Activated CD8-positive, alpha-beta T cell treated with anti-CD3 and anti-CD28 coated beads for 36 hours (primary cell): ENCODE data around the gene TBX19. TPM values are rescaled to one million over a fixed set of nuclear protein-coding genes. Genes with fewer than 3 reads are reported as not detected.
A peak's percentile ranks its signal among the peaks of the same experiment; 100 is the strongest.

Source experiments
- ATAC-seq: fragments of 200-7000 bp; cut with Tn5 transposase; one replicate; pipeline ENCODE4 v1.10.0; 2021; ENCODE audit warnings: mild to moderate bottlenecking, moderate library complexity
- CTCF ChIA-PET: fragments of 350-600 bp; sonication (Branson Sonifier 250); formaldehyde crosslinking; loops from one replicate; lab custom pipeline; 2021; ENCODE audit warnings: antibody characterized with exemption; lab: Charles Lee
- POLR2A ChIA-PET: fragments of 350-600 bp; sonication (Branson Sonifier 250); formaldehyde crosslinking; loops from one replicate; lab custom pipeline; 2021; ENCODE audit warnings: antibody characterized with exemption; lab: Charles Lee
- DNase-seq: peaks from one replicate; pipeline ENCODE4 v3.0.0-alpha.2; 2020
- H3K27ac Mint-ChIP-seq: one replicate; pipeline ENCODE4 v1.8.0; 2021; ENCODE audit warnings: mild to moderate bottlenecking, mixed read lengths
- H3K27me3 Mint-ChIP-seq: one replicate; pipeline ENCODE4 v1.8.0; 2021; ENCODE audit warnings: mixed read lengths
- H3K36me3 Mint-ChIP-seq: one replicate; pipeline ENCODE4 v1.8.0; 2021; ENCODE audit warnings: low read depth, mixed read lengths
- H3K4me1 Mint-ChIP-seq: one replicate; pipeline ENCODE4 v1.8.0; 2021; ENCODE audit warnings: low read depth, mixed read lengths
- H3K4me3 Mint-ChIP-seq: one replicate; pipeline ENCODE4 v1.8.0; 2021; ENCODE audit warnings: mild to moderate bottlenecking, moderate library complexity, mixed read lengths
- H3K9me3 Mint-ChIP-seq: one replicate; pipeline ENCODE4 v1.8.0; 2021; ENCODE audit warnings: mixed read lengths
- CTCF ChIP-seq: fragments of 200-600 bp; IDR thresholded peaks from one replicate; pipeline ENCODE4 v1.8.0; 2022; ENCODE audit warnings: antibody characterized with exemption, mild to moderate bottlenecking
- intact Hi-C: fragments of 100-400 bp; cut with micrococcal nuclease; formaldehyde crosslinking; loops from one replicate; pipeline ENCODE4 v1.10.0; 2022
- total RNA-seq, 2 experiments: library from RNA; stranded (reverse); gene quantifications; one replicate each; pipeline ENCODE4 v1.2.3, GENCODE V29; 2021

TBX19 gene
- total RNA-seq, 2 experiments from 2014 or later: 1.5 TPM

DNA sequence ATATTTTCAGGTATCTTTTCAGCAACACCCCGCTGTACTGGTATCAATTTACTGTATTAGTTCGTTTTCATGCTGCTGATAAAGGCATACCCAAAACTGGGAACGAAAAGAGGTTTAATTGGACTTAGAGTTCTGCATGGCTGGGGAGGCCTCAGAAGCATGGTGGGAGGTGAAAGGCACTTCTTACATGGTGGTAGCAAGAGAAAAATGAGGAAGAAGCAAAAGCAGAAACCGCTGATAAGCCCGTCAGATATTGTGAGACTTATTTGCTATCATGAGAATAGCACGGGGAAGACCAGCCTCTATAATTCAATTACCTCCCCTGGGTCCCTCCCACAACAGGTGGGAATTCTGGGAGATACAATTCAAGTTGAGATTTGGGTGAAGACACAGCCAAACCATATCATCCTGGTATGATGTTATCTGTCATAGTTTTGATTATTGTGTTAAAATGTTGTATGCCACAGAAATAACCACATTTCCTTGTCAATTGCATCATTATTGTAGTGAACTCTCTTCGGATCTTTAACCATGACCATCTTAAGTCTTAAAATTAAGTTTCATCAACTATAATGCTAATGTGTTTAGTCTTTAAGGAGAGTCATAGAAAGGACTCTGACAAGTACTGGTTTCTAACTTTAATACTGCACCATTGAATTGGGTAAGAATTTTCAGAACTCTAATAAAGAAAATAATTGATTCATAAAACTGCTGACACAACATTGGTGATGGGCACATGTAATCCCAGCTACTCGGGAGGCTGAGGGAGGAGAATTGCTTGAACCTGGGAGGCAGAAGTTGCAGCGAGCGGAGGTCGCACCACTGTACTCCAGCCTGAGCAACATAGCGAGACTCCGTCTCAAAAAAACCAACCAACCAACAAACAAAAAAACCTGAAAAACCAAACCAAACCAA is 58.2 kb downstream of the TBX19 start:
- no peak overlapping the region for H3K4me3 Mint-ChIP-seq
- no peaks in the 10 kb centered on the region for H3K36me3 Mint-ChIP-seq
- CTCF ChIA-PET: no interaction called here

GRCh38 chr1:168340781-168341482 is 60.3 kb downstream of the TBX19 start:
- Mint-ChIP-seq H3K4me1 (peaks cover 31% of the 10 kb centered on the region), H3K4me3 (no peak overlapping the region)
- no peak for ATAC-seq

More for the DNA sequence above, 58.2 kb downstream of the TBX19 start:
- no peak for TF ChIP-seq CTCF
- DNase-seq (no peak), ATAC-seq (no peak)
- H3K27me3 Mint-ChIP-seq: peaks cover 4% of the 10 kb centered on the region
- peaks cover 34% of the 10 kb centered on the region for H3K4me1 Mint-ChIP-seq
- no peaks in the 10 kb centered on the region for H3K9me3 Mint-ChIP-seq
- no peak overlapping the region for H3K27ac Mint-ChIP-seq
- POLR2A ChIA-PET: no interaction called here
- intact Hi-C loops: no loop called here

DNA sequence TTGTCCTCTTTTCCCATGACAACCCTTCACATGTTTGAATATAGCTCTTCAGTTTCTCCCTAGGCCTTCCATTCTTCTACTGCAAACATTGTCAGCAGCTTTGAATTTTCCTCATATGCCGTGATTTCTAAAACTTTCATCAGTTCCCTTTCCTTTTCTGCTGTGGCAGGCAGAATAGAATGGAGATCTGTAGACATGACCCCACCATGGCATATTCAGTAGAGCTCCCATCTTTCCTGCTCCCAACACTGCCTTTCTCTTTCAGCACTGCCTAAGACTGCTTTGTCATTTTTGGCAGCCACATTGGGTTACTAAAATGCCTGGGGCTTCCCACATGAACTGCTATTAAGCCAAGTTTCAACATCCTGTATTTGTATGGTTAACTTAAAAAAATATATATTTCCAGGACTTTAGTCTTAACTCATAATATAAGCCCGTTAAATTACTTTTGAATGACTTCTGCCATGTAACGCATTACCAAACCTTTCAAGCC is 60.9 kb downstream of the TBX19 start:
- H3K4me3 Mint-ChIP-seq: no peak overlapping the region
- H3K9me3 Mint-ChIP-seq: no peaks in the 10 kb centered on the region
- no peaks in the 10 kb centered on the region for H3K36me3 Mint-ChIP-seq
- DNase-seq: no peak
- POLR2A ChIA-PET: interaction anchor here (1.1 to 1.7 kb wide), 3 partner anchors 11 to 80 kb away, joined by 3 read pairs; no protein-coding TSS in a partner anchor
- CTCF ChIA-PET: interaction anchor here (0.8 to 3.4 kb wide), 25 partner anchors 11 to 1007 kb away, joined by 3 to 75 read pairs (median 14); no protein-coding TSS in a partner anchor
- no peak for TF ChIP-seq CTCF
- no peak for ATAC-seq
- H3K27me3 Mint-ChIP-seq: peaks cover 4% of the 10 kb centered on the region
- peaks cover 31% of the 10 kb centered on the region for H3K4me1 Mint-ChIP-seq
- intact Hi-C loops: loop anchor here (5.0 to 10.0 kb wide), 3 partner anchors 96 to 1023 kb away; partner anchors contain the start of genes BLZF1 and NME7
- peak overlapping the region; percentile 25 for H3K27ac Mint-ChIP-seq

More at GRCh38 chr1:168340781-168341482, 60.3 kb downstream of the TBX19 start:
- CTCF ChIA-PET: interaction anchor here (0.8 to 3.4 kb wide), 14 partner anchors 11 to 262 kb away, joined by 3 to 75 read pairs (median 16); no protein-coding TSS in a partner anchor
- TF ChIP-seq CTCF: no peak
- Mint-ChIP-seq H3K27me3 (peaks cover 4% of the 10 kb centered on the region), H3K27ac (no peak overlapping the region), H3K9me3 (no peaks in the 10 kb centered on the region), H3K36me3 (no peaks in the 10 kb centered on the region)
- intact Hi-C loops: loop anchor here (5.0 to 10.0 kb wide), 3 partner anchors 96 to 1024 kb away; partner anchors contain the start of genes BLZF1 and NME7
- no peak for DNase-seq
- POLR2A ChIA-PET: interaction anchor here (1.1 kb wide), 1 partner anchor 81 kb away, joined by 3 read pairs; no protein-coding TSS in a partner anchor

DNA sequence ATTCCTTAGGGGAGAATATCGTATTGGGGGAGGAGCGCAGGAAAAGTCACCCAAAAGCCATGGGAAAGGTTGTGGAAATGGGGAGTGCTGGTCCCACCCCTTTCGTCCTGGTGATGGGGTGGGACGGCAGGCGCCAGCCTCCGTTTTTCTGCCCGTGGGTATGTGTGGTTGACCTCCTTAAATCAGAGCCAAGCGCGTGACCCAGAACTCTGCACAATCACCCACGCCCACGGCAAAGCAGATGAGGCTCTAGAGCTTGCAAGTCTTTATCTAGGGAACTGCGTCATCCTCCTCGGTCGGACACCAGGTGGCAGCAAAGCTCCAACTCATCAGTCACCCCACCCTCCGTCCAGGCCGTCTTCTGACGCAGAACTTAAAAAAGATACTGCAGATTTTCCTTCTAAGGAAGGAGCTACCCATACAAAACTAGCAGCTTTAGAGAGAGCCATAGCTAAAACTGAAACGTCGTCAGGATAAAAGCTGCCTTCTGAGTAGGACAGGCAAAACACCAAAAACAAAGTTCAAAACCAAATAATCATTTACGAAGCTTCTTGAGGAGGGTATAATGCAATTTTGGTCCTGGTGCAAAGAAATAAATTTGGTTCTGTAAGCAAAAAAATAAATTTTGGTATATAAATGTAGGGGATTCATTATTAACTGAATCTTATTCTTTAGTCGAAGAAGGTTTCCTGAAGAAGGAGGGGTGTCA is 62.0 kb downstream of the TBX19 start:
- POLR2A ChIA-PET: interaction anchor here (0.7 to 1.7 kb wide), 7 partner anchors 12 to 1020 kb away, joined by 3 to 5 read pairs (median 3); no protein-coding TSS in a partner anchor
- peak; percentile 77 for TF ChIP-seq CTCF
- Mint-ChIP-seq H3K4me1 (peaks cover 35% of the 10 kb centered on the region), H3K36me3 (no peaks in the 10 kb centered on the region), H3K27ac (peak overlapping the region; percentile 64), H3K9me3 (peaks cover 1% of the 10 kb centered on the region), H3K27me3 (peaks cover 4% of the 10 kb centered on the region), H3K4me3 (no peak overlapping the region)
- CTCF ChIA-PET: interaction anchor here (0.6 to 3.4 kb wide), 92 partner anchors 9 to 1006 kb away, joined by 3 to 75 read pairs (median 4); partner anchors contain the start of genes DCAF6 and TBX19
- intact Hi-C loops: loop anchor here (5.0 to 10.0 kb wide), 3 partner anchors 95 to 1022 kb away; partner anchors contain the start of genes BLZF1 and NME7
- DNase-seq (peak; percentile 94), ATAC-seq (peak; percentile 98)
